ENCODE measurements around the gene TRAPPC3L. TPM values are rescaled to one million over a fixed set of nuclear protein-coding genes. Genes with fewer than 3 reads are reported as not detected.

Gene TRAPPC3L
- total and polyA plus RNA-seq, 2 of the 8 experiments (the other 6 are each of a cell fraction or from before 2014, with no cell fraction given): not detected

GRCh38 chr6:116471531-116471930 is 74.0 kb downstream of the TRAPPC3L start:
- H3K4ac ChIP-seq (replicated peaks; ENCODE audit: insufficient read length, low read depth, low read length): no peak overlapping the region
- 100% methylated on average over 1 of the region's 1 CpG; no CpG with 5 or more reads in 1 of the 2 experiments for WGBS, 2 experiments (ENCODE audit: extremely low coverage in 1 of 2, insufficient coverage in 1 of 2, insufficient read length in 1 of 2, insufficient replicate concordance in 2 of 2, low coverage in 1 of 2, low lambda C conversion rate in 2 of 2, missing lambda C conversion rate in 1 of 2)
- no peak overlapping the region for H3K56ac ChIP-seq (replicated peaks; ENCODE audit: insufficient read length, low read depth, low read length)
- H3K36me3 ChIP-seq (ENCODE audit: control insufficient read depth in 2 of 4, insufficient read depth in 4 of 4, low read length in 3 of 4): no peaks in the 10 kb centered on the region
- no peak for TF ChIP-seq CREB1 (IDR thresholded peaks at IDR 0.05)
- no peak for TF ChIP-seq E2F6 (IDR thresholded peaks at IDR 0.05)
- no peak for TF ChIP-seq HDAC2 (IDR thresholded peaks at IDR 0.05; ENCODE audit: borderline replicate concordance in 1 of 2, low read depth in 2 of 2, low read length in 2 of 2)
- TF ChIP-seq SP4 (IDR thresholded peaks at IDR 0.05; ENCODE audit: low read length): no peak
- TF ChIP-seq TEAD4 (IDR thresholded peaks at IDR 0.05; ENCODE audit: low read depth, low read length): no peak
- TF ChIP-seq FOSL1 (IDR thresholded peaks at IDR 0.05; ENCODE audit: insufficient read depth, low read depth, low read length): no peak
- TF ChIP-seq YY1 (IDR thresholded peaks at IDR 0.05; ENCODE audit: low read depth, low read length): no peak
- TF ChIP-seq KDM1A (IDR thresholded peaks at IDR 0.05; ENCODE audit: borderline replicate concordance, low read length): no peak
- H2AK5ac ChIP-seq (ENCODE audit: low read depth, low read length): no peak overlapping the region
- H3K9me3 ChIP-seq (ENCODE audit: insufficient read depth in 2 of 2, low read depth in 1 of 2, low read length in 1 of 2): no peaks in the 10 kb centered on the region
- H3K4me2 ChIP-seq (ENCODE audit: insufficient read depth in 1 of 2, low read depth in 2 of 2, low read length in 2 of 2): no peak overlapping the region
- H4K5ac ChIP-seq (ENCODE audit: insufficient read length, low read depth, low read length): no peak overlapping the region
- no peaks in the 10 kb centered on the region for H3K23me2 ChIP-seq (ENCODE audit: low read depth, low read length)
- no peak overlapping the region for H2BK5ac ChIP-seq (ENCODE audit: low read depth, low read length)
- H2BK20ac ChIP-seq (ENCODE audit: low read length): no peak overlapping the region
- no peak overlapping the region for H3K9ac ChIP-seq (replicated peaks in 1 of 4; ENCODE audit: extremely low read depth in 1 of 4, low read depth in 3 of 4, low read length in 3 of 4)
- no peak overlapping the region for H4K8ac ChIP-seq (ENCODE audit: extremely low read depth, insufficient read depth, low read length)
- H3K4me3 ChIP-seq (ENCODE audit: extremely low read depth in 1 of 4, insufficient read depth in 2 of 4, low read depth in 3 of 4, low read length in 4 of 4): no peak overlapping the region
- H2BK12ac ChIP-seq (ENCODE audit: low read depth, low read length): no peak overlapping the region
- H3K23ac ChIP-seq (ENCODE audit: insufficient read length): no peak overlapping the region
- no peak for DNase-seq (ENCODE audit: low read depth in 1 of 2, low spot score in 2 of 2)
- no peak overlapping the region for H2BK120ac ChIP-seq (replicated peaks; ENCODE audit: low read depth, low read length)
- CTCF ChIA-PET (ENCODE audit: partially characterized antibody): interaction anchor here (1.1 to 1.6 kb wide), 2 partner anchors 9 to 184 kb away, joined by 4 read pairs; no protein-coding TSS in a partner anchor
- H3K27me3 ChIP-seq (replicated peaks in 1 of 4; ENCODE audit: control insufficient read depth in 3 of 4, extremely low read depth in 1 of 4, insufficient read depth in 3 of 4, low read length in 3 of 4): no peaks in the 10 kb centered on the region
- peak overlapping the region; percentile 49; the same call in 1 of the 2 replicates for H2AFZ ChIP-seq (ENCODE audit: low read length)
- no peak overlapping the region for H3K14ac ChIP-seq (ENCODE audit: insufficient read length)
- H3K27ac ChIP-seq (ENCODE audit: low read depth, low read length): no peak overlapping the region
- no peaks in the 10 kb centered on the region for H3K79me2 ChIP-seq (ENCODE audit: control insufficient read depth in 1 of 2, insufficient read depth in 2 of 2, low read length in 2 of 2)
- FAIRE-seq: no peak
- H2BK15ac ChIP-seq (ENCODE audit: low read length): no peak overlapping the region
- no peak overlapping the region for H3K18ac ChIP-seq (ENCODE audit: extremely low read depth, low read length)
- POLR2A ChIA-PET (ENCODE audit: partially characterized antibody): no interaction called here
- no peaks in the 10 kb centered on the region for H3K4me1 ChIP-seq (replicated peaks in 1 of 4; ENCODE audit: control insufficient read depth in 3 of 4, insufficient read depth in 4 of 4, low read length in 3 of 4)
- H4K20me1 ChIP-seq (replicated peaks in 1 of 2; ENCODE audit: control insufficient read depth in 1 of 2, insufficient read depth in 2 of 2, low read length in 2 of 2): no peaks in the 10 kb centered on the region
- no peaks in the 10 kb centered on the region for H3K79me1 ChIP-seq (ENCODE audit: low read depth, low read length)
- H4K91ac ChIP-seq (replicated peaks; ENCODE audit: insufficient read length, low read length): no peak overlapping the region

All from H1 (cell line).